Psoas muscle (tissue), 8 donors: ENCODE data around the gene CDCA7L. TPM values are rescaled to one million over a fixed set of nuclear protein-coding genes. Genes with fewer than 3 reads are reported as not detected.

Experiments used
- ATAC-seq, 4 donors: fragments of 200-7000 bp; cut with Tn5 transposase; one replicate each; pipeline ENCODE4 v1.9.1; 2020; ENCODE audit warnings: moderate library complexity in 3 of 4, mild to moderate bottlenecking in 2 of 4
- DNase-seq, 2 donors: peaks; one replicate each; pipeline ENCODE4 v3.0.0-alpha.2; 2020
- H3K27ac ChIP-seq: fragments of 200-600 bp; one replicate; pipeline ENCODE4 v1.8.0; 2022
- H3K27me3 ChIP-seq, 3 donors: fragments of 200-600 bp in 1 of 3; one replicate each; pipeline versions ENCODE4 v1.6.1 to v1.8.0; 2013 to 2022; ENCODE audit warnings: low read length in 2 of 3, mild to moderate bottlenecking in 2 of 3, moderate library complexity in 1 of 3; ENCODE audit not compliant: insufficient read depth in 3 of 3
- H3K36me3 ChIP-seq, 2 donors: fragments of 200-600 bp in 1 of 2; one replicate each; pipeline versions ENCODE4 v1.6.1 to v1.8.0; 2013 to 2022; ENCODE audit warnings: low read depth in 1 of 2, mild to moderate bottlenecking in 1 of 2, moderate library complexity in 1 of 2; ENCODE audit not compliant: insufficient read depth in 1 of 2
- H3K4me1 ChIP-seq: fragments of 200-600 bp; one replicate; pipeline ENCODE4 v1.8.0; 2022
- H3K4me3 ChIP-seq: fragments of 200-600 bp; one replicate; pipeline ENCODE4 v1.8.0; 2022; ENCODE audit warnings: mild to moderate bottlenecking
- H3K9me3 ChIP-seq: fragments of 200-600 bp; one replicate; pipeline ENCODE4 v1.8.0; 2022
- CTCF ChIP-seq: fragments of 200-600 bp; IDR thresholded peaks from one replicate; pipeline ENCODE4 v1.8.0; 2022; ENCODE audit warnings: antibody characterized with exemption
- WGBS, 3 donors: extraction: QIAGEN DNeasy Blood & Tissue Kit; methylation state at CpG; one replicate each; pipeline versions ENCODE4 v1.1.6 to v1.1.7; 2013; 5-methylcytosine and 5-hydroxymethylcytosine counted together
- intact Hi-C, 2 donors: fragments of 100-400 bp; cut with DNase I; formaldehyde crosslinking; loops; one replicate each; pipeline versions ENCODE4 v1.11.0 to v1.14.2; 2022
- polyA plus RNA-seq, 3 donors: library from polyadenylated mRNA; stranded (reverse); fragments of 200-250 nt; gene quantifications; one replicate each; pipeline ENCODE4 v1.2.3, GENCODE V29; 2013
- total RNA-seq, 4 donors: library from RNA; stranded (reverse); fragmentation: NEBNext Ultra II Directional in 2 of 4; extraction: Animal tissue kit (Norgen Biotek cat#: 25700) in 2 of 4; gene quantifications; one replicate each; pipeline versions ENCODE4 v1.2.1 to v1.2.4, GENCODE V29; 2021 to 2023
- donor health status: healthy with polysubstance abuse.
- donor health status: DM: no; HTN: no; CAD: no; lungs with moderate emphysema.
- donor health status: Bipolar disorder and iron deficiency.
- donor health status: healthy.
- donor health status: DM: yes; HTN: yes; CAD: no.
- donor health status: DM: no; HTN: no; CAD: no.
- donor health status: DM: no; HTN: no; CAD: no.
- donor health status: DM: yes; HTN: yes; CAD: no.

The CDCA7L gene
- total and polyA plus RNA-seq, 7 donors = 1.3 to 3.3 (median 2.2) TPM

- Histone ChIP-seq H3K27ac (no peak overlapping the region), H3K27me3 (no peaks in the 10 kb centered on the region), H3K9me3 (no peaks in the 10 kb centered on the region), H3K36me3 (no peaks in the 10 kb centered on the region), H3K4me3 (no peak overlapping the region), H3K4me1 (peaks cover 13% of the 10 kb centered on the region)
- no peak for TF ChIP-seq CTCF
- no peak for DNase-seq
- intact Hi-C loops = no loop called here
- ATAC-seq = no peak
- 84 to 95% (median 88%) methylated on average over 5 of the region's 5 CpGs for WGBS, 3 donors
Observed at GRCh38 chr7:21916629-21917028, 29.1 kb downstream of the CDCA7L start.

GRCh38 chr7:21916176-21916575 lies 29.5 kb downstream of the CDCA7L start:
- no peaks in the 10 kb centered on the region for H3K9me3 ChIP-seq
- no peak overlapping the region for H3K4me3 ChIP-seq
- no peak for ATAC-seq
- peaks cover 13% of the 10 kb centered on the region for H3K4me1 ChIP-seq
- WGBS, 3 donors = 96 to 99% (median 99%) methylated on average over 7 of the region's 7 CpGs
- H3K36me3 ChIP-seq = no peaks in the 10 kb centered on the region
- TF ChIP-seq CTCF = no peak
- no peak overlapping the region for H3K27ac ChIP-seq
- H3K27me3 ChIP-seq = no peaks in the 10 kb centered on the region
- intact Hi-C loops = no loop called here
- DNase-seq = no peak

GRCh38 chr7:21915140-21915539 lies 30.6 kb downstream of the CDCA7L start:
- Histone ChIP-seq H3K27me3 (no peaks in the 10 kb centered on the region), H3K36me3 (no peaks in the 10 kb centered on the region), H3K4me3 (no peak overlapping the region), H3K27ac (no peak overlapping the region), H3K4me1 (peaks cover 18% of the 10 kb centered on the region), H3K9me3 (no peaks in the 10 kb centered on the region)
- TF ChIP-seq CTCF = no peak
- no peak for ATAC-seq
- 90 to 91% (median 91%) methylated on average over 3 of the region's 3 CpGs for WGBS, 3 donors
- DNase-seq = no peak
- intact Hi-C loops = no loop called here

- Histone ChIP-seq H3K27ac (no peak overlapping the region), H3K4me1 (peaks cover 22% of the 10 kb centered on the region), H3K4me3 (no peak overlapping the region), H3K27me3 (no peaks in the 10 kb centered on the region), H3K36me3 (no peaks in the 10 kb centered on the region), H3K9me3 (no peaks in the 10 kb centered on the region)
- DNase-seq (no peak), ATAC-seq (peak in 1 of 4 donors; percentile 22)
- no peak for TF ChIP-seq CTCF
- intact Hi-C loops = loop anchor here in 1 of 2 donors (5.0 kb wide), 1 partner anchor 33 kb away; the partner anchor contains the start of gene CDCA7L
- WGBS, 3 donors = 76 to 89% (median 79%) methylated on average over 5 of the region's 5 CpGs
Observed at GRCh38 chr7:21914671-21915070, 31.0 kb downstream of the CDCA7L start.
